Panc1 (cell line): ENCODE results near the gene CABP2. TPM values are rescaled to one million over a fixed set of nuclear protein-coding genes. Genes with fewer than 3 reads are reported as not detected.

Experiments used
- ATAC-seq: fragments of 200-7000 bp; cut with Tn5 transposase; 2 replicates; pipeline ENCODE4 v1.9.1; 2020; ENCODE audit warnings: mild to moderate bottlenecking, moderate library complexity
- BruUV-seq: library from RNA; stranded (reverse); fragments of 400-500 nt; replicated peaks from 2 replicates; lab custom pipeline; 2021; lab: Mats Ljungman, UMichigan
- CTCF ChIA-PET: fragments of 300-600 bp; sonication (Branson Sonifier 250); formaldehyde crosslinking; loops from one replicate; lab custom pipeline; 2022; ENCODE audit warnings: antibody characterized with exemption; lab: Charles Lee
- POLR2A ChIA-PET: fragments of 300-600 bp; sonication (Branson Sonifier 250); formaldehyde crosslinking; loops from one replicate; lab custom pipeline; 2022; ENCODE audit warnings: antibody characterized with exemption; lab: Charles Lee
- DNase-seq: peaks from one replicate; pipeline ENCODE4 v3.0.0-alpha.2; 2010; ENCODE audit warnings: low read depth, low spot score
- H3K27ac ChIP-seq: 2 replicates; pipeline ENCODE4 v1.5.1; 2011; ENCODE audit warnings: mild to moderate bottlenecking, low read length, inconsistent platforms
- H3K27me3 ChIP-seq: fragments of 200-500 bp; sonication (Bioruptor generic); 2 replicates; pipeline ENCODE4 v1.6.0; 2014; ENCODE audit warnings: low read length, inconsistent platforms; ENCODE audit not compliant: control insufficient read depth, insufficient read depth
- H3K36me3 ChIP-seq: fragments of 200-500 bp; sonication (Bioruptor generic); 2 replicates; pipeline ENCODE4 v1.5.1; 2014; ENCODE audit warnings: inconsistent platforms, mild to moderate bottlenecking, low read length, moderate library complexity; ENCODE audit not compliant: control insufficient read depth, insufficient read depth
- H3K4me1 ChIP-seq: 2 replicates; pipeline ENCODE4 v1.5.1; 2011; ENCODE audit warnings: inconsistent platforms, mild to moderate bottlenecking, low read length, moderate library complexity; ENCODE audit not compliant: control insufficient read depth, insufficient read depth
- H3K4me3 ChIP-seq, 2 experiments: 2 replicates each; pipeline ENCODE4 v1.5.1; 2011 to 2012; ENCODE audit warnings: low read depth in 2 of 2, low read length in 2 of 2, mild to moderate bottlenecking in 2 of 2, inconsistent platforms in 1 of 2, moderate library complexity in 1 of 2
- H3K9me3 ChIP-seq: fragments of 200-500 bp; sonication (Bioruptor generic); 2 replicates; pipeline ENCODE4 v1.5.1; 2014; ENCODE audit warnings: low read depth, mild to moderate bottlenecking, inconsistent platforms, low read length, moderate library complexity; ENCODE audit not compliant: control insufficient read depth, insufficient read depth
- POLR2AphosphoS5 ChIP-seq: IDR thresholded peaks from 2 replicates; pipeline ENCODE4 v1.6.1; 2012; ENCODE audit warnings: mild to moderate bottlenecking, low read depth, low read length, moderate library complexity
- SIN3A ChIP-seq: IDR thresholded peaks from 2 replicates; pipeline ENCODE4 v1.6.1; 2012; ENCODE audit warnings: low read depth, mild to moderate bottlenecking, low read length, moderate library complexity, borderline replicate concordance; ENCODE audit not compliant: insufficient read depth
- TCF7L2 ChIP-seq: IDR thresholded peaks from 2 replicates; pipeline ENCODE4 v1.6.1; 2011; ENCODE audit warnings: mild to moderate bottlenecking, low read depth, low read length, inconsistent platforms
- in situ Hi-C: cut with HindIII; loops from 2 replicates; pipeline ENCODE4 v1.10.0; 2016; ENCODE audit warnings: low sequenced_read_pairs, low pct_unique_long_range_greater_than_20kb
- intact Hi-C: fragments of 100-400 bp; cut with micrococcal nuclease; formaldehyde crosslinking; loops from one replicate; pipeline ENCODE4 v1.10.0; 2022; ENCODE audit not compliant: unreplicated experiment
- total RNA-seq: library from RNA; stranded (reverse); gene quantifications from one replicate; pipeline ENCODE4 v1.2.1, GENCODE V29; 2021; ENCODE audit not compliant: unreplicated experiment
- TF ChIP-seq, protein P1 (sequence below): fragments of 450-650 bp; IDR thresholded peaks from 2 replicates; pipeline ENCODE4 v1.5.1; 2017; ENCODE audit warnings: mild to moderate bottlenecking
- TF ChIP-seq, protein P2 (sequence below), 2 experiments: IDR thresholded peaks; 2 replicates each; pipeline ENCODE4 v1.6.1; 2011 to 2012; ENCODE audit warnings: low read depth in 2 of 2, control low read depth in 1 of 2, low read length in 1 of 2, mild to moderate bottlenecking in 1 of 2, moderate library complexity in 1 of 2; ENCODE audit not compliant: insufficient read depth in 1 of 2

The CABP2 gene
- total RNA-seq, 1 experiment from 2014 or later: not detected

DNA sequence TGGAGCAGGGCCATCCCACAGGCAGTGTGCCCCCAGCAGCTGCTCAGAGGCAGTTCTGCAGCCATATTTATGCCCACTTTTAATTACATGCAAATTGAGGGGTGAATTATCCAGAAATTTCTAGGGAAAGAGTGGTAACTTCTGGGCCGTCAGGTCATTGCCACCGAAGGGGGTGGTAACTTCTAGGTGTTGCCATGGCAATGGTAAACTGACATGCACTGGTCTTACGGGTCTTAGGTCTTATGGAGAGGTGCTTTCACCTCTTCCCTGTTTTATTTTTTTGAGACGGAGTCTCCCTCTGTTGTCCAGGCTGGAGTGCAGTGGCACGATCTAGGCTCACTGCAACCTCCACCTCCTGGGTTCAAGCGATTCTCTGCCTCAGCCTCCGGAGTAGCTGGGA lies 50.4 kb downstream of the CABP2 start:
- intact Hi-C loops (no loop called here), in situ Hi-C loops (no loop called here)
- TF ChIP-seq, protein P1, sequence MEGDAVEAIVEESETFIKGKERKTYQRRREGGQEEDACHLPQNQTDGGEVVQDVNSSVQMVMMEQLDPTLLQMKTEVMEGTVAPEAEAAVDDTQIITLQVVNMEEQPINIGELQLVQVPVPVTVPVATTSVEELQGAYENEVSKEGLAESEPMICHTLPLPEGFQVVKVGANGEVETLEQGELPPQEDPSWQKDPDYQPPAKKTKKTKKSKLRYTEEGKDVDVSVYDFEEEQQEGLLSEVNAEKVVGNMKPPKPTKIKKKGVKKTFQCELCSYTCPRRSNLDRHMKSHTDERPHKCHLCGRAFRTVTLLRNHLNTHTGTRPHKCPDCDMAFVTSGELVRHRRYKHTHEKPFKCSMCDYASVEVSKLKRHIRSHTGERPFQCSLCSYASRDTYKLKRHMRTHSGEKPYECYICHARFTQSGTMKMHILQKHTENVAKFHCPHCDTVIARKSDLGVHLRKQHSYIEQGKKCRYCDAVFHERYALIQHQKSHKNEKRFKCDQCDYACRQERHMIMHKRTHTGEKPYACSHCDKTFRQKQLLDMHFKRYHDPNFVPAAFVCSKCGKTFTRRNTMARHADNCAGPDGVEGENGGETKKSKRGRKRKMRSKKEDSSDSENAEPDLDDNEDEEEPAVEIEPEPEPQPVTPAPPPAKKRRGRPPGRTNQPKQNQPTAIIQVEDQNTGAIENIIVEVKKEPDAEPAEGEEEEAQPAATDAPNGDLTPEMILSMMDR: no peak
- TF ChIP-seq SIN3A (no peak), POLR2AphosphoS5 (no peak), TCF7L2 (no peak)
- Histone ChIP-seq H3K36me3 (no peaks in the 10 kb centered on the region; the same call in 1 of the 2 replicates), H3K27me3 (no peaks in the 10 kb centered on the region), H3K27ac (no peak overlapping the region), H3K4me3 (no peak overlapping the region), H3K4me1 (peaks cover 10% of the 10 kb centered on the region), H3K9me3 (no peaks in the 10 kb centered on the region)
- no peak for DNase-seq
- CTCF ChIA-PET: no interaction called here
- no peak for ATAC-seq
- POLR2A ChIA-PET: no interaction called here
- BruUV-seq: no TSS peak

DNA sequence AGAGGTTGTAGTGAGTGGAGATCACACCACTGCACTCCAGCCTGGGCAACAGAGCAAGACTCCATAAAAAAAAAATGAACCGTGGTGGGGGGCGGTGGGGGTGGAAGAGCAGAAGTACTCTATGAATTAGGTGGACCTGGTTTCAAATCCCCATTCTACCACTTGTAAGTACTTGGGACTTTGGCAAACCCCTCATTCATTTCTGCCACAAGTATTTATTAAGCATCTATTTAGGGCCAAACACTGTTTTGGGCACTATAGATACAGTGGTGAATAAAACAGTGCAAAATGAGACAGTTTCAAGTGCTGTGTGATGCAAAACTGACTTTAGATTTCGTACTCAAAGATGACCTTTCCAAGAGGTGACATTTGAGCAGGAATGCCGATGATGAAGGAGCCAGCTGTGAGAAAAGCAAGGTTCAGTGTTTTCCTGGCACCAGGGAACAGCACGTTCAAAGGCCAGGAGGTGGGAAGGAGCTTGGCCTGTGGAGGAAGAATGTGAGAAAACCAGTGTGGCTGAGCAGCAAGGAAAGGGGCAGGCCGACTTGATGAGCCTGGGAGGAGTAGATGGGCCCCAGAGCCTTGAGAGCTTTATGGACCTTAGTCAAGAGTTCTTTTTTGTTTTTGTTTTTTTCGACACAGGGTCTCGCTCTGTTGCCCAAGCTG lies 52.8 kb downstream of the CABP2 start:
- DNase-seq: no peak
- BruUV-seq: no TSS peak
- TF ChIP-seq, protein P2, sequence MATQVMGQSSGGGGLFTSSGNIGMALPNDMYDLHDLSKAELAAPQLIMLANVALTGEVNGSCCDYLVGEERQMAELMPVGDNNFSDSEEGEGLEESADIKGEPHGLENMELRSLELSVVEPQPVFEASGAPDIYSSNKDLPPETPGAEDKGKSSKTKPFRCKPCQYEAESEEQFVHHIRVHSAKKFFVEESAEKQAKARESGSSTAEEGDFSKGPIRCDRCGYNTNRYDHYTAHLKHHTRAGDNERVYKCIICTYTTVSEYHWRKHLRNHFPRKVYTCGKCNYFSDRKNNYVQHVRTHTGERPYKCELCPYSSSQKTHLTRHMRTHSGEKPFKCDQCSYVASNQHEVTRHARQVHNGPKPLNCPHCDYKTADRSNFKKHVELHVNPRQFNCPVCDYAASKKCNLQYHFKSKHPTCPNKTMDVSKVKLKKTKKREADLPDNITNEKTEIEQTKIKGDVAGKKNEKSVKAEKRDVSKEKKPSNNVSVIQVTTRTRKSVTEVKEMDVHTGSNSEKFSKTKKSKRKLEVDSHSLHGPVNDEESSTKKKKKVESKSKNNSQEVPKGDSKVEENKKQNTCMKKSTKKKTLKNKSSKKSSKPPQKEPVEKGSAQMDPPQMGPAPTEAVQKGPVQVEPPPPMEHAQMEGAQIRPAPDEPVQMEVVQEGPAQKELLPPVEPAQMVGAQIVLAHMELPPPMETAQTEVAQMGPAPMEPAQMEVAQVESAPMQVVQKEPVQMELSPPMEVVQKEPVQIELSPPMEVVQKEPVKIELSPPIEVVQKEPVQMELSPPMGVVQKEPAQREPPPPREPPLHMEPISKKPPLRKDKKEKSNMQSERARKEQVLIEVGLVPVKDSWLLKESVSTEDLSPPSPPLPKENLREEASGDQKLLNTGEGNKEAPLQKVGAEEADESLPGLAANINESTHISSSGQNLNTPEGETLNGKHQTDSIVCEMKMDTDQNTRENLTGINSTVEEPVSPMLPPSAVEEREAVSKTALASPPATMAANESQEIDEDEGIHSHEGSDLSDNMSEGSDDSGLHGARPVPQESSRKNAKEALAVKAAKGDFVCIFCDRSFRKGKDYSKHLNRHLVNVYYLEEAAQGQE (IDR thresholded peaks at IDR 0.05; ENCODE audit: insufficient read depth in 1 of 2, low read depth in 2 of 2, low read length in 1 of 2): no peak
- TF ChIP-seq TCF7L2 (no peak), POLR2AphosphoS5 (no peak), SIN3A (no peak)
- TF ChIP-seq, protein P1: no peak
- Histone ChIP-seq H3K36me3 (no peaks in the 10 kb centered on the region; the same call in 1 of the 2 replicates), H3K4me3 (no peak overlapping the region), H3K27me3 (no peaks in the 10 kb centered on the region), H3K9me3 (no peaks in the 10 kb centered on the region), H3K4me1 (peaks cover 26% of the 10 kb centered on the region), H3K27ac (no peak overlapping the region)
- intact Hi-C loops (no loop called here), in situ Hi-C loops (no loop called here)
- ATAC-seq: no peak
- CTCF ChIA-PET: interaction anchor here (0.7 to 1.2 kb wide), 3 partner anchors 19 to 119 kb away, joined by 3 to 9 read pairs (median 3); partner anchors contain the start of gene PPP1CA
- POLR2A ChIA-PET: interaction anchor here (0.6 kb wide), 1 partner anchor 89 kb away, joined by 8 read pairs; no protein-coding TSS in a partner anchor
